ENCODE measurements around the gene LMOD2. TPM values are rescaled to one million over a fixed set of nuclear protein-coding genes. Genes with fewer than 3 reads are reported as not detected.

LMOD2 gene
- total RNA-seq: not detected in 2 replicates

DNA sequence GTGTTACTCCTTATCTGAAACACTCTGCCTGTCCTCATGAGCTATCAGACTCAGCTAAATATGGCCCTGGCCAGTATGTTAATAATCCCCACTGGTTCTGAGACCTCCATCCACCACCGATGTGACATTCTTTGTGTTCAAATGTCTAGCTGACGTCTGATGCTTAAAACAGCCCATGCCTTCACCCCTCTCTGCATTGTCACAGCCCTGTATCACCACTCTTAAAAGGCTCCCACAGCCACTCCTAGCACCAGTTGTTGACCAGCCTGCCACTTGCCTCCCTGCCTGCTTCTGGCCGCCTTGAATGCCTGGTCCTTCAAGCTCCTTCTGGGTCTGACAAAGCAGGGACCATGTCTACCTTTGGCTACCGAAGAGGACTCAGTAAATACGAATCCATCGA is at the start of gene LMOD2:
LMOD2 (plus strand) TSS at position 253 of the 400 bp plus-strand sequence; CDS start at position 351, 98 bp downstream.
- Mint-ChIP-seq H3K27ac (no peak within 1 kb of the TSS), H3K36me3 (ENCODE audit: low read depth) (no peaks in the 10 kb centered on the region), H3K4me3 (no peak within 1 kb of the TSS), H3K4me1 (no peaks in the 10 kb centered on the region), H3K9me3 (no peaks in the 10 kb centered on the region), H3K27me3 (peaks cover 5% of the 10 kb centered on the region)
- ChIA-PET CTCF (no interaction called here), POLR2A (no interaction called here)
- DNase-seq (no peak), ATAC-seq (ENCODE audit: low read depth) (no peak)
- intact Hi-C loops (cut with micrococcal nuclease): no loop called here
- TF ChIP-seq CTCF (IDR thresholded peaks at IDR 0.05): no peak

GRCh38 chr7:123607423-123607975 is 48.2 kb upstream of the LMOD2 start:
- Mint-ChIP-seq H3K36me3 (ENCODE audit: low read depth) (no peaks in the 10 kb centered on the region), H3K4me3 (no peak overlapping the region), H3K9me3 (no peaks in the 10 kb centered on the region), H3K27me3 (peaks cover 7% of the 10 kb centered on the region), H3K27ac (no peak overlapping the region), H3K4me1 (no peaks in the 10 kb centered on the region)
- no peak for ATAC-seq (ENCODE audit: low read depth)
- DNase-seq: no peak
- no peak for TF ChIP-seq CTCF (IDR thresholded peaks at IDR 0.05)
- POLR2A ChIA-PET: no interaction called here
- CTCF ChIA-PET: no interaction called here
- intact Hi-C loops (cut with micrococcal nuclease): no loop called here

GRCh38 chr7:123608991-123609882 is 46.4 kb upstream of the LMOD2 start:
- intact Hi-C loops (cut with micrococcal nuclease): no loop called here
- POLR2A ChIA-PET: no interaction called here
- DNase-seq (no peak), ATAC-seq (ENCODE audit: low read depth) (no peak)
- CTCF ChIA-PET: interaction anchor here (1.2 kb wide), 1 partner anchor 15 kb away, joined by 3 read pairs; no protein-coding TSS in a partner anchor
- no peaks in the 10 kb centered on the region for H3K36me3 Mint-ChIP-seq (ENCODE audit: low read depth)
- no peak for TF ChIP-seq CTCF (IDR thresholded peaks at IDR 0.05)
- no peak overlapping the region for H3K4me3 Mint-ChIP-seq
- H3K4me1 Mint-ChIP-seq: no peaks in the 10 kb centered on the region
- no peaks in the 10 kb centered on the region for H3K9me3 Mint-ChIP-seq
- H3K27ac Mint-ChIP-seq: no peak overlapping the region
- H3K27me3 Mint-ChIP-seq: peaks cover 3% of the 10 kb centered on the region

- Mint-ChIP-seq H3K4me1 (no peaks in the 10 kb centered on the region), H3K27me3 (peaks cover 3% of the 10 kb centered on the region), H3K4me3 (no peak overlapping the region), H3K36me3 (ENCODE audit: low read depth) (no peaks in the 10 kb centered on the region), H3K9me3 (no peaks in the 10 kb centered on the region), H3K27ac (no peak overlapping the region)
- DNase-seq (no peak), ATAC-seq (ENCODE audit: low read depth) (no peak)
- TF ChIP-seq CTCF (IDR thresholded peaks at IDR 0.05): no peak
- CTCF ChIA-PET: interaction anchor here (1.2 kb wide), 1 partner anchor 15 kb away, joined by 3 read pairs; no protein-coding TSS in a partner anchor
- intact Hi-C loops (cut with micrococcal nuclease): no loop called here
- POLR2A ChIA-PET: no interaction called here
Measured at GRCh38 chr7:123609883-123610239, 45.8 kb upstream of the LMOD2 start.

DNA sequence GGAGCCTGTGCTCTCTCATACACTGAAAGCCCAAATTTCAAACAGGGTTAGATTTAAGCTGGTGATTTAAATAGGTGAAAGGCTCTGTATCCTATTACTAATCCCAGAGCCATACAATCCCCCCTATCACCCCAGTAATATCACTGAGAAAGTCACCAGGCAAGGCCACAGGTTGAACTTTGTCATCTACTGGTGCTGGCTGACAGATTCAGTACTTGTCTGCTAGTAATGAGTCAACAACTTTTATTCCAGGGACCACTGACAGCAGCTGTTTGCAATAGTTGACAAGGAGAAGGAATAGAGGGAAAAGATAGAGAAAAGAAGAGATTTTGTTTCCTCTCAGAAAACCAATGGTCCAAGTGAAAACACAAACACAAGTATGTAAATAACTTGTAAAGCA is 43.6 kb upstream of the LMOD2 start:
- ATAC-seq (ENCODE audit: low read depth): no peak
- POLR2A ChIA-PET: no interaction called here
- H3K27me3 Mint-ChIP-seq: peaks cover 6% of the 10 kb centered on the region

More for the DNA sequence above, 43.6 kb upstream of the LMOD2 start:
- DNase-seq: no peak
- H3K27ac Mint-ChIP-seq: no peak overlapping the region
- H3K36me3 Mint-ChIP-seq (ENCODE audit: low read depth): no peaks in the 10 kb centered on the region
- H3K9me3 Mint-ChIP-seq: no peaks in the 10 kb centered on the region
- TF ChIP-seq CTCF (IDR thresholded peaks at IDR 0.05): no peak
- intact Hi-C loops (cut with micrococcal nuclease): no loop called here
- CTCF ChIA-PET: no interaction called here
- no peaks in the 10 kb centered on the region for H3K4me1 Mint-ChIP-seq
- no peak overlapping the region for H3K4me3 Mint-ChIP-seq
